Rectal smooth muscle tissue (tissue), 1 donor: ENCODE measurements around the gene TRAPPC14.
A peak's percentile ranks its signal among the peaks of the same experiment; 100 is the strongest.
"Not testable (repeated sequence)": the region's sequence is repeated elsewhere in the genome, so short reads cannot be mapped to it uniquely, and the experiment has no call there.

ENCODE experiments used
- H3K27ac ChIP-seq: one replicate; pipeline ENCODE4 v1.7.0; 2013; ENCODE audit warnings: low read depth, low read length, inconsistent platforms
- H3K27me3 ChIP-seq: one replicate; pipeline ENCODE4 v1.7.0; 2013; ENCODE audit warnings: low read length; ENCODE audit not compliant: control insufficient read depth, insufficient read depth
- H3K36me3 ChIP-seq: one replicate; pipeline ENCODE4 v1.7.0; 2013; ENCODE audit warnings: low read length; ENCODE audit not compliant: control insufficient read depth, insufficient read depth
- H3K4me1 ChIP-seq: one replicate; pipeline ENCODE4 v1.7.0; 2013; ENCODE audit warnings: low read length; ENCODE audit not compliant: control insufficient read depth, insufficient read depth
- H3K4me3 ChIP-seq: one replicate; pipeline ENCODE4 v1.7.0; 2013; ENCODE audit warnings: low read length
- H3K9ac ChIP-seq: one replicate; pipeline ENCODE4 v1.7.0; 2013; ENCODE audit warnings: low read length

The TRAPPC14 gene

DNA sequence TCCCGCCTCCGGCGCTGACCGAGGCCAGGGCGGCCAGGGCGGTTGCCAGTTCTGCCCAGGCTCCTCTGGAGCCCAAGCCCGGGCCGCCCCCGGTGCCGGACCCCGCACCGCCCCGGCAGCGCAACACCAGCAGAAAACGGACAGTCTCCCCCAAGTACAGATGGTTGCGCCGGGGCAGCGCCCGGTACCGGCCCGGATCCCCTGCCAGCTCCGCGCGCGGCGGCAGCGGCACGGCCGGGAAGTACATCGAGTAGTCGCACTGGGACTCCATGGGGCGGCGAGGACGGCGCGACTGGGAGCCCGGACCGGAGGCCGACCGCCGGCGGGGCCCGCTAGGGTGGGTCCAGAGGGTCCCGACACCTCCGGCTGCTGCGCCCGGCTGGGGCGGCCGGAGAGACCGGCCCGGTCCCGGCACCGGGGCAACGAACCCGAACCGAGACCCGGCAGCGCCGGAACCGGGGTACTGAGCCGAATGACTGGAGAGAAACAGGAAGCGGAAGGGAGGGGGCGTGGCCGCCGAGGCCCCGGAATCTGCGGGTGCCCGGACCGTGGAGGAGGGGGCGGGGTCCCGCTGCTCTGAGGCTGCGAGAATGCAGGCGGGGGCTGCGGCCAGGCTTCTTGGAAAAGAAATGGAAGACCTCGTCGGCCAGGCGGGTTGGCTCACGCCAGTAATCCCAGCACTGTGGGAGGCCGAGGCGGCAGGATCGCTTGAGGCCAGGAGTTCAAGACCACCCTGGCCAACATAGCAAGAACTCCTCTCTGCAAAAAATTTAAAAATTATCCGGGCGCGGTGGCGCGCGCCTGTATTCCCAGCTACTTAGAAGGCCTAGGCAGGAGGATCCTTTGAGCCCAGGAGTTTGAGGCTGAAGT is at the start of gene TRAPPC14:
Gene TRAPPC14, minus strand, starts transcription at position 495 of the 870 bp plus-strand sequence. Its CDS starts 224 bp downstream, at position 271.
- Histone ChIP-seq H3K9ac (peak within 1 kb of the TSS; percentile 75), H3K27ac (peak within 1 kb of the TSS; percentile 72), H3K4me3 (peak within 1 kb of the TSS; percentile 77), H3K36me3 (peaks cover 13% of the 10 kb centered on the region), H3K27me3 (no peaks in the 10 kb centered on the region), H3K4me1 (peaks cover 5% of the 10 kb centered on the region)

DNA sequence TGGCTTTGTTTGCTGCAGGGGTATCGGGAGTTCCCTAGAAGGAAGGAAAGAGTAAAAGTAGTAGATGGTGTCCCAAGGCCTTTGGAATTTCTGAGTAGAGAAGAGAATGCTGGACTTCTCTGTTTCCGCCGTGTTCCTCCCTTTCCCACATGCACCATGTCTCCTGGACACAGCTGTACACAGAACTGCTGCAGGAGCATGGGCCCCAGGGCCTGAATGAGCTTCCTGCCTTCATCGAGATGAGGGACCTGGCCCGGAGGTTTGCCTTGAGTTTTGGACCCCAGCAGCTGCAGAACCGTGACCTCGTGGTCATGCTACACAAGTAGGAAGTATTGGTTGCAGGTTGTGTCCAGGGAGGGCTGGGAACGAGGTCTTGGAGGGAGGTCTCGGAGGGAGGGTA is 45.9 kb upstream of the TRAPPC14 start:
- Histone ChIP-seq H3K36me3 (no peaks in the 10 kb centered on the region), H3K27me3 (no peaks in the 10 kb centered on the region), H3K27ac (no peak overlapping the region), H3K9ac (no peak overlapping the region), H3K4me1 (no peaks in the 10 kb centered on the region), H3K4me3 (no peak overlapping the region)

DNA sequence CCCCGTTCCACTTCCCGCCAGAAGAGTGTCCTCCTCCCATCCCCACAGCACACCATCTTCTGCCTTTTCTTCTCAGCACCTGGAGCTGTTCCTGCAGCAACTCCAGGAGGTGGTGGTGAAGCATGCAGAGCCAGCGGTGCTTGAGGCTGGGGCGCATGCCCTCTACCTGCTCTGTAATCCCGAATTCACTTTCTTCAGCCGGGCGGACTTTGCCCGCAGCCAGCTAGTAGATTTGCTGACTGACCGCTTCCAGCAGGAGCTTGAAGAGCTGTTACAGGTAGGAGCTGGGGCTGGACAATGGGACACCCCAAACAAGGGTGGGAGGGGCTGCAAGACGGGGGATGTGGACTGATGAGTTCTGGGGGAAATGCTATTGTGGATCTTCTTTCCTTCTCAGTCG is 42.2 kb upstream of the TRAPPC14 start:
- Histone ChIP-seq H3K9ac (no peak overlapping the region), H3K27me3 (no peaks in the 10 kb centered on the region), H3K27ac (no peak overlapping the region), H3K36me3 (no peaks in the 10 kb centered on the region), H3K4me1 (no peaks in the 10 kb centered on the region), H3K4me3 (no peak overlapping the region)

DNA sequence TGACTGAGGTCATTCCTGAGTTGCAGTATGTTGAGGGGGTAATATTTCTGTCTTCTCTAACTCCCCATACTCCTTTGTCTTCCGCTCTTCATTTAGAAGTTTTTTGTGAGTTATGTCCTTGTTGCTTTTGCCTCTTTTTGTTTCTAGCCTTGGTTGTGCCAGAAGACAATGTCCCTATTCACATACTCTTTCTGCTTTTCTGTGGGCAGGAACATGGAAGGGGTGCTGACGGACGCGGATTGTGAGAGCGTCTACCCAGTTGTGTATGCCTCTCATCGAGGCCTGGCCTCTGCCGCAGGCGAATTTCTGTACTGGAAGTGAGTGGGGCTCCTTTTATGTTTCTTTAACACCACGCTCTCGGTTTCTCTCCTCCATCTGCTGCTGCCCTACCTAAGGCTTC is 39.7 kb upstream of the TRAPPC14 start:
- H3K4me3 ChIP-seq: no peak overlapping the region
- no peaks in the 10 kb centered on the region for H3K36me3 ChIP-seq
- no peak overlapping the region for H3K27ac ChIP-seq
- H3K27me3 ChIP-seq: no peaks in the 10 kb centered on the region
- H3K9ac ChIP-seq: no peak overlapping the region
- H3K4me1 ChIP-seq: no peaks in the 10 kb centered on the region

- not testable (repeated sequence) for H3K27me3 ChIP-seq, H3K9ac ChIP-seq, H3K4me1 ChIP-seq, H3K4me3 ChIP-seq, H3K36me3 ChIP-seq, H3K27ac ChIP-seq
Measured at GRCh38 chr7:100195901-100196322, 37.4 kb upstream of the TRAPPC14 start.

DNA sequence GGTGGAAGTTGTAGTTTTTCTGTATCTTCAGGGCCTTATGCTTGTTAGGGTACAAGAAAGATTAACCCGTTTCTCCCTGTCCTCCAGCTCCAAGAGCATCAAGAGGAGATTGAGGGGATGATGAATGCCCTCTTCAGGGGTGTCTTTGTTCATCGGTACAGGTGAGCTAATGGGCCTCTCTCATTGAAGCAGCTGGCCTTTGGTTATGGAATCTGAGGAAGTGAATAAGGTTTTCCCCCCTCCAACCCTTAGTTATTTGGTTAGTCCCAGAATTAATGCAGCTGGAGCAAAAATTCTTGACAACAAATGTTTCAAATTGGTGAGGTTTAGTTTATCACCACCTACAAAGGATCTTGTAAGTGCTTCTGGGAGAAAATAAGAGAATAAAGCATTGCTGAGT is 36.7 kb upstream of the TRAPPC14 start:
- H3K27ac ChIP-seq: no peak overlapping the region
- no peaks in the 10 kb centered on the region for H3K36me3 ChIP-seq
- no peaks in the 10 kb centered on the region for H3K4me1 ChIP-seq
- H3K9ac ChIP-seq: no peak overlapping the region
- H3K4me3 ChIP-seq: no peak overlapping the region
- H3K27me3 ChIP-seq: no peaks in the 10 kb centered on the region

DNA sequence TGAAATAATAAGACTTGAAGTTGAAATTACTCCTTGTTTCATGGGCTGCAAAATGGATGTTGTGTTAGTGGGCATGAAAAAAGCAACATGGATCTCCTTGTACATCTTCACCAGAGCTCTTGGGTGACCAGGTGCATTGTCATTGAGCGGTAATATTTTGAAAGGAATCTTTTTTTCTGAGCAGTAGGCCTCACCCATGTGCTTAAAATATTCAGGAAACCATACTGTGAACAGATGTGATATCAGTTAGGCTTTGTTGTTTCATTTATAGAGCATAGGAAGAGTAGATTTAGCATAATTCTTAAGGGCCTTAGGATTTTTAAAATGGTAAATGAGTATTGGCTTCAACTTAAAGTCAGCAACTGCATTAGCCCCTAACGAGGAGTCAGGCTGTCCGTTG is 34.4 kb upstream of the TRAPPC14 start:
- H3K27ac ChIP-seq: no peak overlapping the region
- H3K4me1 ChIP-seq: no peaks in the 10 kb centered on the region
- no peaks in the 10 kb centered on the region for H3K36me3 ChIP-seq
- H3K27me3 ChIP-seq: no peaks in the 10 kb centered on the region
- H3K4me3 ChIP-seq: no peak overlapping the region
- H3K9ac ChIP-seq: no peak overlapping the region

DNA sequence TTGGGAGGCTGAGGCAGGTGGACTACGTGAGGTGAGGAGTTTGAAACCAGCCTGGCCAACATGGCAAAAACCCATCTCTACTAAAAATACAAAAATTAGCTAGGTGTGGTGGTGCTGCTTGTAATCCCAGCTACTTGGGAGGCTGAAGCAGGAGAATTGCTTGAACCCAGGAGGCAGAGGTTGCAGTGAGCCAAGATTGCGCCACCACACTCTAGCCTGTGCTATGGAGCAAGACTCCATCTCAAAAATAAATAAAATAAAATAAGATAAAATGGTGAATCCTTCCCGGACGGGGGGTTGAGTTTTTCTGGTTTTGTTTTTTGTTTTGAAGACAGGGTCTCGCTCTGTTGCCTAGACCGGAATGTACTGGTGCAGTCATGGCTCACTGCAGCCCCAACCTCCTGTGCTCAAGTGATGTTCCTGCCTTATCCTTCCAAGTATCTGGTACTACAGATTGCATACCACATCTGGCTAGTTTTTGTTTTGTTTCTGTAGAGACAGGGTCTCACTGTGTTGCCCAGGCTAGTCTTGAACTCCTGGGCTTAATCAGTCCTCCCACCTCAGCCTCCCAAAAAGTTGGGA is 33.8 kb upstream of the TRAPPC14 start:
- not testable (repeated sequence) for H3K27ac ChIP-seq, H3K4me3 ChIP-seq, H3K36me3 ChIP-seq, H3K4me1 ChIP-seq, H3K9ac ChIP-seq, H3K27me3 ChIP-seq

GRCh38 chr7:100191775-100192174 is 33.3 kb upstream of the TRAPPC14 start:
- Histone ChIP-seq H3K4me1 (no peaks in the 10 kb centered on the region), H3K4me3 (no peak overlapping the region), H3K36me3 (no peaks in the 10 kb centered on the region), H3K27ac (no peak overlapping the region), H3K27me3 (no peaks in the 10 kb centered on the region), H3K9ac (no peak overlapping the region)

- H3K27me3 ChIP-seq: no peaks in the 10 kb centered on the region
- no peak overlapping the region for H3K4me3 ChIP-seq
- H3K27ac ChIP-seq: no peak overlapping the region
- no peaks in the 10 kb centered on the region for H3K36me3 ChIP-seq
- H3K4me1 ChIP-seq: no peaks in the 10 kb centered on the region
- no peak overlapping the region for H3K9ac ChIP-seq
Measured at GRCh38 chr7:100190048-100190711, 31.7 kb upstream of the TRAPPC14 start.

DNA sequence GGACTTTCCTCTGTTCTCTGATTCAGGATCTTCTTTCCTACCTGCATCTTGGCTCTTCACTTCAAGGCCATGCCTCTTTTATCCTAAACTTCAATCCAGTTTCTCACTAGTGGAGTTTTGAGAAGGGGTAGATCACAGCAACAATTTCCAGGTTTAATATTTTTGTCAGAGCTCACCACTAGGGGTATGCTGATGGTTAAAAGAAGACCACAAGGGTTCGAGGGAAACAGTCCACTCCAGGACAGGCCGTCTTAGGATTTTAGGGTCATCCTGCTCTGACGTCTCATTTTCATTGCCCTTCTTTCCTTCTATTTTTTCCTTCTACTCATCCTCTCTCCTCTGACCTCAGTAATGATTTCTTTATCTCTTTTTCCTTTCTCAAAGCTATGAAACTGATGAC is 30.5 kb upstream of the TRAPPC14 start:
- H3K27me3 ChIP-seq: no peaks in the 10 kb centered on the region
- H3K4me1 ChIP-seq: no peaks in the 10 kb centered on the region
- H3K9ac ChIP-seq: no peak overlapping the region
- H3K36me3 ChIP-seq: no peaks in the 10 kb centered on the region
- H3K4me3 ChIP-seq: no peak overlapping the region
- H3K27ac ChIP-seq: no peak overlapping the region

DNA sequence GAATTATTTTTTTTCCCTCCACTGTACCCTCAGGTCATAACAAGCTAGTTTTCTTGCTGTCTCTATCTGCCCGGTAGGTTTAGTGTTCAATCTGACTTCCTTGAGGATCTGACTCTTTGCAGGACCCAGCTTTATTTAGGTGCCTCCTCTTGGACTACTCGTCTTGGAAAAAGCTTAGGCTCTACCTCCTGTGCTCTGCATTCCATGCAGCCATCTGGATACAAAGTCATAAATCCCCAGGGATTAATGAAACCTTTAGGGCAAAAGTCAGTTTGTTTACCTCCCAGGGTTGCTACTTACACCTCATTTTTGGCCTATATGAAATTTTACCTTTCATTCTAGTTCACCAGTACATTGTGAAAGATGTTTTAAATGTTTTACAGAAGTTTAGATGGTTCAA is 27.2 kb upstream of the TRAPPC14 start:
- no peak overlapping the region for H3K9ac ChIP-seq
- no peaks in the 10 kb centered on the region for H3K4me1 ChIP-seq
- no peak overlapping the region for H3K27ac ChIP-seq
- H3K27me3 ChIP-seq: no peaks in the 10 kb centered on the region
- no peaks in the 10 kb centered on the region for H3K36me3 ChIP-seq
- no peak overlapping the region for H3K4me3 ChIP-seq
